DMS153 treated with DMSO at 0.1 percent for 48 hours (cell line): ENCODE measurements around the gene FAM181A.

Experiments
- DNase-seq: peaks from one replicate; lab custom pipeline; 2025; ENCODE audit not compliant: unreplicated experiment; lab: John Stamatoyannopoulos, UW

The FAM181A gene

GRCh38 chr14:93947282-93947681, 20.1 kb downstream of the FAM181A start:
- DNase-seq, result no peak

GRCh38 chr14:93949511-93950075, 22.4 kb downstream of the FAM181A start:
- DNase-seq, result no peak

GRCh38 chr14:93950948-93951634, 23.9 kb downstream of the FAM181A start:
- no peak for DNase-seq

- no peak for DNase-seq
These were observed 24.7 kb downstream of the FAM181A start for GRCh38 chr14:93951635-93952540.

- DNase-seq, result no peak
These were observed 25.7 kb downstream of the FAM181A start for GRCh38 chr14:93952829-93953228.

- no peak for DNase-seq
These were observed 26.1 kb downstream of the FAM181A start for GRCh38 chr14:93953263-93953662.

GRCh38 chr14:93953739-93954515, 26.8 kb downstream of the FAM181A start:
- no peak for DNase-seq

- no peak for DNase-seq
These were observed 27.3 kb downstream of the FAM181A start for GRCh38 chr14:93954516-93954830.

- no peak for DNase-seq
These were observed 28.0 kb downstream of the FAM181A start for GRCh38 chr14:93954900-93955849.

GRCh38 chr14:93955850-93956481, 28.8 kb downstream of the FAM181A start:
- DNase-seq, result no peak

GRCh38 chr14:93956514-93957332, 29.6 kb downstream of the FAM181A start:
- no peak for DNase-seq

- no peak for DNase-seq
These were observed 30.2 kb downstream of the FAM181A start for GRCh38 chr14:93957333-93957710.

- DNase-seq, result no peak
These were observed 30.8 kb downstream of the FAM181A start for GRCh38 chr14:93957751-93958566.

GRCh38 chr14:93958567-93959238, 31.6 kb downstream of the FAM181A start:
- no peak for DNase-seq

- no peak for DNase-seq
These were observed 32.3 kb downstream of the FAM181A start for GRCh38 chr14:93959239-93960107.

- DNase-seq, result no peak
These were observed 32.9 kb downstream of the FAM181A start for GRCh38 chr14:93960108-93960475.
